ENCODE results near the gene ADD3.

DNA sequence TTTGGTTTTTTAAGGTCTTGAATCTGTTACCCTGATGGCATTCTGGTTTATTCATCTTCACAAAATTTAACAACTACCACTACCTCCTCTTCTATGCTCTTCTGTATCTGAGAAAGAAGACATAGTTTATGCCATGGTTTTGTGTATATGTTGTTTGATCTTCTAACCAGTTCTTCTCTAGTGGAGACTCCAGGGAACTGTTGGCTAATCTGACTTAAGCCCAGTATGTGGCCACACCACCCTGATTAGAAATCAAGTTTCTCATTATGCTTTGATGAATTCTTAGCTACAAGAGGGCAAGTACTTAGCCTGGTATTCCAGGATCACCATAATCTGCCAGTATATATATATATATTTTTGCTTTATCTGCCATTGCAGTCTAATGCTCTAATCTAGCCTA lies 100.1 kb downstream of the ADD3 start:
- TF ChIP-seq, protein P1, sequence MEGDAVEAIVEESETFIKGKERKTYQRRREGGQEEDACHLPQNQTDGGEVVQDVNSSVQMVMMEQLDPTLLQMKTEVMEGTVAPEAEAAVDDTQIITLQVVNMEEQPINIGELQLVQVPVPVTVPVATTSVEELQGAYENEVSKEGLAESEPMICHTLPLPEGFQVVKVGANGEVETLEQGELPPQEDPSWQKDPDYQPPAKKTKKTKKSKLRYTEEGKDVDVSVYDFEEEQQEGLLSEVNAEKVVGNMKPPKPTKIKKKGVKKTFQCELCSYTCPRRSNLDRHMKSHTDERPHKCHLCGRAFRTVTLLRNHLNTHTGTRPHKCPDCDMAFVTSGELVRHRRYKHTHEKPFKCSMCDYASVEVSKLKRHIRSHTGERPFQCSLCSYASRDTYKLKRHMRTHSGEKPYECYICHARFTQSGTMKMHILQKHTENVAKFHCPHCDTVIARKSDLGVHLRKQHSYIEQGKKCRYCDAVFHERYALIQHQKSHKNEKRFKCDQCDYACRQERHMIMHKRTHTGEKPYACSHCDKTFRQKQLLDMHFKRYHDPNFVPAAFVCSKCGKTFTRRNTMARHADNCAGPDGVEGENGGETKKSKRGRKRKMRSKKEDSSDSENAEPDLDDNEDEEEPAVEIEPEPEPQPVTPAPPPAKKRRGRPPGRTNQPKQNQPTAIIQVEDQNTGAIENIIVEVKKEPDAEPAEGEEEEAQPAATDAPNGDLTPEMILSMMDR (IDR thresholded peaks at IDR 0.05): peak in 2 of 6 experiments; percentile 7 to 9
- no peak for TF ChIP-seq POLR2A (IDR thresholded peaks at IDR 0.05)

Measured in Peyer's patch (tissue), 4 donors.